ENCODE data around the gene AGER.
A peak's percentile ranks its signal among the peaks of the same experiment; 100 is the strongest.
"Not testable (repeated sequence)": the region's sequence is repeated elsewhere in the genome, so short reads cannot be mapped to it uniquely, and the experiment has no call there.

The AGER gene

DNA sequence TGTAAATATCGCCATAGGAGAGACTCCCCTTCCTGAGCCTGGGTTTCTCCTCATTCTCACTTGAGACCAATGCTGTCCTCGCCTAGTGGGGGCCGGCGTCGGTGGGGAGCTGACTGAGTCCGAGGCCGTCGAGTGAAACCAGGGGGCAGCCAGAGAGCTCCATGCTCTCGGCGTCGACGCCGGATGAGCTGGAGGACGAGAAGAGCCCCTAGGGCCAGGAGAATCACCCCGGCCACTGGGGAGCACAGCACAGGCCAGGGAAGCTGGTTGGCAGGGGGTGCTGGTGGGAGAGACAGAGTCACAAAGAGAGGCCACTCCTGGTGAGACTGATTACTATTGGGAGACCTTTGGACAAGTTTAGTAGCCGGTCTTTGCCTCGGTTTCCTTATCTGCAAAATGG is 14.8 kb upstream of the AGER start:
- DNase-seq (ENCODE audit: low read depth in 2 of 2) = no peak

GRCh38 chr6:32198345-32198696 is 14.3 kb upstream of the AGER start:
- no peak for DNase-seq (ENCODE audit: low read depth in 2 of 2)

- DNase-seq (ENCODE audit: low read depth in 2 of 2) = no peak
Measured at GRCh38 chr6:32196682-32197616, 12.9 kb upstream of the AGER start.

DNA sequence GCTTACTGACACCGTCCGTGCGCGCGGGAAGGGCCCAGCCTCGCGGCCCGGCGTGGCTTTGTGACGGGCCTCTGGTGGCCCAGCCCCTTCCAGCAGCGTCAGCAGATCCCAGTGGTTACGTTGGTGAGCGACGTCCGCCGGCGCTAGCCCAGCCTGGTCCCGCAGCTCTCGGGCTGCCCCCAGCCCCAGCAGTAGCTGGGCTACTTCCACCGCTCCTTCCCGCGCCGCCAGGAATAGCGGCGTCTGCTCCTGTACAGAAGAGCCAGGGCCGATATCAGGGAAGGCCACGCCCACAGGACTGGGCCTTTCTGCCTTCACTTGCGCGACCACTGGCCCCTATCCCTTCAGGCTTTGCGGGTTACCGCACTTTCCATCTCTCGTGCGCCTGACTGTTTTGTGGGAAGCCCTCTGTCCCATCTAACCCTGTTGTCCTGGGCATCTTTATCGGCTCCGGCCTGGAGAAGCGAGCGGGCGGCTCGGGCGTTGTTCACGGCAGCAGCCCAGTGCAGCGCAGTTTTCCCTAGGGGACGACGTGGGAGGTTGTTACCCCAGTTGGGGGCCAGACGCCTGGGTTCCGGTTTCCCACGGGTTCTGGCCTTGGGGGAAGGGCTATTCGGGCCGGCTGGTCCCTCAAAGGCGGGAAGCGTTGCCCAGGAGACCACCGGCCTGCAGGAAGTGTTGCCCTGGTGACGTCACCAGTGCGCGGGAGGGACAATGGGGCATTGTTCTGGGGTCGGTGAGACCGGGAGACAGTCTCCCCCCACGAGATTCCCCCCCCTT is 12.0 kb upstream of the AGER start:
- no peak for DNase-seq (ENCODE audit: low read depth in 2 of 2)

DNA sequence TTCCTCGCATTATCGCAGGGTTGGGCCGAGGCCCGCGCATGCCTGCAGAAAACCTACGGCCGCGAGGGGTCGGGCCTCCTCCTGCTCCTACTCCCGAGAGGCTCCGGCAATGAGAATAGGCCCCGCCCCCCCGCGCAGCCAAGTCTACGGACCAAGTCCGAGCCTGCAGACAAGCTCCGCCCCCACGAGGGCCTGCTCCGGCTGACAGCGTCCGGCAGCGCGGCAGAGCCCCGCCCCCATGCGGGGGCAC is 11.5 kb upstream of the AGER start:
- DNase-seq (ENCODE audit: low read depth in 2 of 2) = peak; percentile 99 to 100

DNA sequence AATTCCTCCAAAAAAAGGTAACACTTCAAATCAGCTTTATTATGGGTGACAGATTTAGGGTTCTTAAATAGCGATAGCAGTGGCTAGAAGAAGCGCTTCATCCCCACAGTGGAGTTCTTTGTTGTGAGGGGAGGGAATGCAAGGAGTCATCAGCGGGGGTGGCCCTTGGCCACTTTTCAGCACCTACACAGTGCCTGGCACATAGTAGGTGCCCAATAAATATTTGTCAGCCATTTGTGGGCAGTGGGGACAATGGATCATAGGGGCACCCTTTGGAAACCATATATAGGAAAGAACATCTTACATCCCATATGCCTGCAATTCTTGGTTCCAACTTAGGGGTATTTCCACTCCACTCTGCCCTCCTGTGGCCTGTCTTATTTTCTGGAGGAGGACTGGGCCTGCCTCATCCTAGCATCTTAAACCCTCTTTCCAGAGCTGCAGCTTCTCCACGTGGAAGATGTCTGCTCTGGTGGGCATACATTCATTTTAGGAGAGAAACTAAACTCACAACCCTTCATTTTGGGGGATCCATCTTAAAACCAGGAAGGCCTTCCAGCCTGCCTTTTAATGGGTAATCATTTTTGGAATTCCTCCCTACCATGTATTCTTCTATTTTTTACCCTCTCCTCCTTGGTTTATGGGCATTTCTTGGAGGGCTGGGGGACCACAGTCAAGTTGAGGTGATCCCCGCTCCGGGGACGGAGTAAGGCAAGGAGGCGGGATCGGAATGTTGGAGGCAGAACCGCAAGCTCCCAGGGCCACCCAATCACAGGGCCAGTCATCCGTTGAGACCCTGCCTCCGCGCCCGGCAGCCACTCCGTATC is 11.0 kb upstream of the AGER start:
- no peak for DNase-seq (ENCODE audit: low read depth in 2 of 2)

GRCh38 chr6:32194388-32194787 is 10.3 kb upstream of the AGER start:
- no peak for DNase-seq (ENCODE audit: low read depth in 2 of 2)

DNA sequence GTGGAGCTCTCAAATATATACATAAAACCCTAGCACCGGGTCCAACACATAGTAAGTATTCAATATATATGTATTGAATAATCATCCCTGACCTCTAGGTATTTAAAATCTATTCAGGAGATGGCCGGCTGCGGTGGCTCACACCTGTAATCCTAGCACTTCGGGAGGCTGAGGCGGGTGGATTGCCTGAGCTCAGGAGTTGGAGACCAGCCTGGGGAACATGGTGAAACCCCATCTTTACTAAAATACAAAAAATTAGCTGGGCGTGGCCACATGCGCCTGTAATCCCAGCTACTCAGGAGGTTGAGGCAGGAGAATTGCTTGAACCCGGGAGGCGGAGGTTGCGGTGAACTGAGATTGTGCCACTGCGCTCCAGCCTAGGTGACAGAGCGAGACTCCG is 9.0 kb upstream of the AGER start:
- not testable (repeated sequence) for DNase-seq (ENCODE audit: low read depth in 2 of 2)

GRCh38 chr6:32192608-32193039 is 8.6 kb upstream of the AGER start, which contains the start of gene GPSM3:
Gene GPSM3 (minus strand): TSS chr6:32192643. CDS start chr6:32192513, 130 bp downstream.
- DNase-seq (ENCODE audit: low read depth in 2 of 2) = no peak

- no peak for DNase-seq (ENCODE audit: low read depth in 2 of 2)
Measured at GRCh38 chr6:32191696-32192607, 7.9 kb upstream of the AGER start.

DNA sequence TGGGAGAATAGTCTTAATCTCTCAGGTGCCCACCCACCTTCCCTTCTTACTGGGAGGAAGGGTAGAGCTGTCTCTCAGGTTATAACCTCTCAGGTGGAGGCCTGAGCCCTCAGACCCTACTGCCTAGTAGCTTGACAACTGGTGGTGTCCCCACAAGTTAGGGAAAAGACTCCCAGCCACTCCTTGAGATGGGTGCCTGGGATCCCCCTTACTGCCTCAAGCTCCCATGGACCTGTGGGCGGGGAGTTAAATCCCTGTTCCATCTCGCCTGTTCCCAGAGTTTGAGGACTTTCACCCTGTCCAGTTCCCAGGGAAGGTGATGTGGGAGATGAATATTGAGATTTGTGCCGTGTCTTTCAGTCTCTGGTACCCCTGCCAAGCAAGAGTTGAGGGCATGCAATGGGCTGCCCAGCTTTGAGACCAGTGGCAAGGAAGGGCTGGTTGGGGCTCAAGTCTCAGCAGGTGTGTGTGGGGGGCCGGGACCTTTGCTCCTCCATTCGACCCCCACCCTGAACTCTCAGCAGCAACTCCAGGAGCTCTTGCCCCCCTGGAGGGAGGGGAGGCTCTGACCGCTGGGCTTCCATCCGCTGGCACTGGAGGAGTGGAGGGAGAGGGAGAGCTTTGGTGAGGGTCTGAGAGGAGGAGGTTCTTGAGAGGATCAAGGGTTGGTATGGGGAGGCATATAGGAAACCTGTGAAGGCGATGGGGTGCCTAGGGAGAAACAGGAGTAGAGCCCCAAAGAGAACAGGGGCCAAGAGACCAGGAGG is 7.0 kb upstream of the AGER start:
- no peak for DNase-seq (ENCODE audit: low read depth in 2 of 2)

DNA sequence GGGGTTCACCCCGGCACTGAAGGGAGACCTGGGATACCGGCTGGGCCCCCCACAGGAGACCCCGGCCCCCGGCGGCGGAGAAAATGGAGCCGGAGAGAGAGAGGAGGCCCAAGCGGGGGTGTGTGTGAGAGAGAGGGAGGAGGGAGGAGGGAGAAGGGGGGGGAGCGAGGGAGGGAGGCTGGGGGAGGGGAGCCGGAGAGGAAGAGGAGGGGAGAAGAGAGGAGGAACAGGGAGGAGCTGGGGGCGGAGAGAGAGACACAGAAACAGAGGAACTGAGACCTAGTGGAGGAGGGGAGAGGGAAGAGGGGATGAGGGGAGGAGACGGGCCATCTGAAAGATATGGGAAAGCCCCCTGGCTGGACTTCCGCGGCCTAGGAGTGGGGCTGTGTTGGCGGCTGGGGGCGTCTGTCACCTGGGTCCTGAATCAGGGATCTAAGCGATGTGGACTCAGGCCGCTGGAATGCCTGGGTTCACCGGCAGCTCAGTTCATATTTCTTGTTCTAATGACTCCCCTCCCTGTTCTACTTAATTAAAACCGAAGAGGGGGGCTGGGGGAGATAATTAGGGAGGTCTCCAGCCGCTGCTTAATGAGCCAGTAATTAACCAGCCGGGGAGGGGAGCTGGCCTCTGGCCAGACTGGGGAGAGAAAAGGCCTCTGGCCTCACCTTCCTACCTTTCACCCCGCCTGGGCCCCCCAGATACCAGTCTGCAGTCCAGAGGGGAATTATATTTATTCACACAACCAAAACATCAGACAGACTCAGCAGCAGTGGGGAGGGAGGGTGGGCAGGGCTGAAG is 6.2 kb upstream of the AGER start, which contains the start of gene PBX2:
PBX2 (minus strand) TSS at position 149 of the 798 bp plus-strand sequence. CDS start 287 bp downstream, outside the sequence.
- DNase-seq (ENCODE audit: low read depth in 2 of 2) = peak; percentile 70 to 77

DNA sequence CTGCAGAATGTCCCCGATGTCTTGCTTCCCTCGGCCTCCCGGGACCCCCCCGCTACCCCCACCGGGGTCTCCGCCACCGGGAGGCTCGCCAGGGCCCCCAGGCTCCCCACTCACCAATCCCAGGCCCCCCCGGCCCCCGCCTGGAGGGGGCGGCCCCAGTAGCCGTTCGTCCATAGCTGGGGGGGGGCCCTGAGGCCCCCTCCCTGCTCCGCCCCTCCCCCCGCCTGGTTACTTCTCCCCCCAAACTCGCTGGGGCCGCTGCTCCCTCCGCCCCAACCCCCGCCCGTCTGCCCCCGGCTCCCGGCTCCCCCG is 5.6 kb upstream of the AGER start:
- DNase-seq (ENCODE audit: low read depth in 2 of 2) = no peak

- no peak for DNase-seq (ENCODE audit: low read depth in 2 of 2)
Measured at GRCh38 chr6:32189069-32189741, 5.2 kb upstream of the AGER start.

DNA sequence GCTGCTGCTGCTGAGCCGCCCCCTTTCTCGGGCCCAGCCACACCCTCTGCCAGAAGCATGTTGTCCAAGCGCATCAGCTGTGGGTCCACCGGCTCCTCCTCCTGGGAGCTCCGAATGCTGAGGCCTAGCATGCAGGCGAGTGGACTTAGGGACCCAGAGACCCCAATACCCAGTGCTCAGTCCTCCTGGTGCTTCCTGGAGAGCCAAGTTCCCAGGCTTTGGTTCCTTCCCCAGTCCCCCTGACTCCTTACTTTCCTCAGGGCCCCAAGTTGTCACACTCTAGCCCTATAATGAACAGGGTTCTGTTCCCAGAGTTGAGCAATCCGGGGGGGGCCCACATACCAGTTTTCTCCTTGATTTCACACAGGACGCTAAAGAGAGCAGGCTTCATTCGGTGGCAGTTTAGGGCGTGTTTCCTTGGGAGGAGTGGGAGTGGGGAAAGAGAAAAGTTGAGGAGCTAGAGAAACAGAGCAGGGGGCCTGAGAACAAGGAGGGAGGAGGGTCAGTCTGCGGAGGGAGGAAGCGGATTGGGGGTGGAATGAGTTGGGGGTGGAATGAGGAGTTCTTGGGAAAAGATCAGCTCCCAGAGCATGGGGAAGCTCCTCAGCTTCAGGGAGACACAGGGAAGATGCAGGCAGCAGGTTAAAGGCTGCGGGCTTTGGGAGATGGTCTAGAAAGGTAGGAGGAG is 4.5 kb upstream of the AGER start:
- DNase-seq (ENCODE audit: low read depth in 2 of 2) = no peak

DNA sequence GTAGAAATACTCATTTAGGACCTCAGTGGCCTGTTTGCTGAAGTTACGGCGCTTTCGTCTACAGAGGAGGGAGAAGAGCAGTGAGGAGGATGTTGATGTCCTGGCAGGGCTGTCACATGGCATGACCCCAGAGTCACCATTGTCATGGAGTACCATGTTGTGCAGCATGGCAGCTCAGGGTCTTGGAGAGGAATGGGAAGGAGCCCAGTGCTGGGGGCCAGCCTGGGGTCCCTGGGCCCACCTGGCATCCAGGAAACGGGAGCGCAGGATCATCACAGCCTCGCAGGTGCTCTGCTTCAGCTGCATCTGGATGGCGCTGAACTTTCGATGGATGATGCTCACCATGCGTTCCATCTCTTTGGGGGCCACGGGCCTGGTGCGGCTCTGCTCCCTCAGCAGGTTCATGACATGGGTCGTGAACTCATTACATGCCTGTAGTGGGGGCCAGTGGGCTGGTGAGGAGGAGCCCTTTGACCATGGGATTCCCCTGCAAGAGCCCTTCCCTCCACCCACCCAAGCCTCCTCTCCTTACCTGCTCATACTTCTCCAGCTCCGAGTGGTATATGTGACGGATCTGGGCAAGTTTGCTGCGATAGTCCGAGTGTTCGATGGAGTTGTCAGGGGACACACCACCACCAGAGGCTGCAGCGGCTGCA is 3.8 kb upstream of the AGER start:
- DNase-seq (ENCODE audit: low read depth in 2 of 2) = not testable (repeated sequence)

DNA sequence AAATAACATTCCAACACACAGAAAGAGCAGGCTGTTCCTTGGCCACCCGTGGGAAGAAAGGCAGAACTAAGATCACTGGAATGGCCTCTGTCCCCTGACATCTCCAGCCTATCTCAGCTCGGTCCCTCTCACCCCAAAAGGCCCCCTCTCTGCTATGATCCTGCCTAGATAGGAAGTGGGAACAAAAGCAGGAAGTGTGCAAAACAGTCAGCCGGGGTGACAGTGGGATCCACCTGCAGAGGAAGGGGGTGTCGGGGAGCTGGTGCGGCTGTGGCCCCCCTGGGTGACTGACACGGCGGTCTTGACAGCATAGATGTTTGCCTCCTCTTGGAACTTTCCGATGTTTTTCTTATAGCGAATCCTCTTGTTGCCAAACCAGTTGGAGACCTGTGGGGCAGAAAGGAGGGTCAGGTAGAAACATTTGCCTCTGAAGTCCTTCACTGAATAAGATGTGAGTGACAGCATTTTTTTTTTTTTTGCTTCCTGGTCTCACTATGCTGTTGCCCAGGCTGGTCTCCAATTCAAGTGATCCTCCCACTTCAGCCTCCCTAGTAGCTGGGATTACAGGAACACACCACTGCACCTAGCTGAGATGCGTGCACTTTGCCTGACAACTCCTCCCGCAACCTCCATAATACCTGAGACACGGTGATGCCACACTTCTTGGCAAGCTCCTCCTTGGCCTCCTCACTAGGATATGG is 3.1 kb upstream of the AGER start:
- no peak for DNase-seq (ENCODE audit: low read depth in 2 of 2)

All from stimulated activated CD4-positive, alpha-beta T cell treated with anti-CD3 and anti-CD28 coated beads, Interleukin-1b, Interleukin-23, amount 100 ng/mL, for 1 hour (primary cell).